B cell (primary cell): ENCODE data around the gene FRMD6. TPM values are rescaled to one million over a fixed set of nuclear protein-coding genes. Genes with fewer than 3 reads are reported as not detected.

ENCODE experiments used
- ATAC-seq: fragments of 200-7000 bp; cut with Tn5 transposase; one replicate; pipeline ENCODE4 v1.10.0; 2021; ENCODE audit warnings: low read depth, mild to moderate bottlenecking, moderate number of reproducible peaks, moderate library complexity
- CTCF ChIA-PET: fragments of 350-600 bp; sonication (Branson Sonifier 250); formaldehyde crosslinking; loops from one replicate; lab custom pipeline; 2021; ENCODE audit warnings: antibody characterized with exemption, inconsistent platforms; lab: Charles Lee
- POLR2A ChIA-PET: fragments of 350-600 bp; sonication (Branson Sonifier 250); formaldehyde crosslinking; loops from one replicate; lab custom pipeline; 2021; ENCODE audit warnings: antibody characterized with exemption; lab: Charles Lee
- DNase-seq: peaks from one replicate; pipeline ENCODE4 v3.0.0; 2013
- H2AFZ ChIP-seq: 2 replicates; pipeline ENCODE4 v1.6.1; 2012; ENCODE audit warnings: mild to moderate bottlenecking, low read depth, low read length; ENCODE audit not compliant: insufficient read depth, poor library complexity, severe bottlenecking
- H3K27ac ChIP-seq, 2 donors: 1 replicate in 1 of 2; 2 replicates in 1 of 2; pipeline ENCODE4 v1.5.1; 2012 to 2013; ENCODE audit warnings: low read length in 2 of 2, mild to moderate bottlenecking in 2 of 2, moderate library complexity in 1 of 2
- H3K27me3 ChIP-seq, 4 experiments: fragments of 200-600 bp in 1 of 4; sonication (generic) in 1 of 4; replicated peaks in 1 of 4; 1 replicate in 2 of 4; 2 replicates in 2 of 4; pipeline versions ENCODE4 v1.6.1 to v1.7.0; 2013 to 2016; ENCODE audit warnings: low read length in 3 of 4, mild to moderate bottlenecking in 2 of 4, mixed read lengths in 1 of 4, moderate library complexity in 1 of 4; ENCODE audit not compliant: insufficient read depth in 4 of 4, control insufficient read depth in 3 of 4; ENCODE audit errors: control extremely low read depth in 1 of 4
- H3K36me3 ChIP-seq, 2 experiments: replicated peaks in 1 of 2; 1 replicate in 1 of 2; 2 replicates in 1 of 2; pipeline versions ENCODE4 v1.6.1 to v1.7.1; 2013; ENCODE audit warnings: low read length in 1 of 2; ENCODE audit not compliant: insufficient read depth in 2 of 2, control insufficient read depth in 1 of 2; ENCODE audit errors: control extremely low read depth in 1 of 2, extremely low read depth in 1 of 2
- H3K4me1 ChIP-seq, 2 donors: fragments of 200-600 bp in 1 of 2; sonication (generic) in 1 of 2; 1 replicate in 1 of 2; 2 replicates in 1 of 2; pipeline versions ENCODE4 v1.5.1 to v1.6.1; 2013 to 2017; ENCODE audit warnings: low read length in 2 of 2; ENCODE audit not compliant: control insufficient read depth in 2 of 2, insufficient read depth in 2 of 2
- H3K4me2 ChIP-seq: replicated peaks from 2 replicates; pipeline ENCODE3; 2012; ENCODE audit warnings: mild to moderate bottlenecking, low read depth, low read length; ENCODE audit not compliant: poor library complexity, severe bottlenecking
- H3K4me3 ChIP-seq, 5 experiments: fragments of 200-600 bp in 1 of 5; sonication (generic) in 1 of 5; 1 replicate in 3 of 5; 2 replicates in 2 of 5; pipeline versions ENCODE4 v1.5.1 to v1.7.0; 2011 to 2016; ENCODE audit warnings: low read length in 4 of 5, mild to moderate bottlenecking in 4 of 5, low read depth in 2 of 5, control low read depth in 1 of 5, moderate library complexity in 1 of 5; ENCODE audit not compliant: insufficient read depth in 1 of 5; ENCODE audit errors: control extremely low read depth in 1 of 5, extremely low read depth in 1 of 5
- H3K79me2 ChIP-seq: fragments of 200-600 bp; sonication (generic); one replicate; pipeline ENCODE4 v1.6.0; 2016; ENCODE audit warnings: low read length; ENCODE audit not compliant: control insufficient read depth, insufficient read depth
- H3K9ac ChIP-seq: fragments of 200-600 bp; sonication (generic); 2 replicates; pipeline ENCODE4 v1.6.1; 2017; ENCODE audit warnings: mild to moderate bottlenecking, low read length, moderate library complexity
- H3K9me3 ChIP-seq, 3 donors: one replicate each; pipeline versions ENCODE4 v1.6.1 to v1.7.1; 2013; ENCODE audit warnings: low read length in 2 of 3; ENCODE audit not compliant: control insufficient read depth in 2 of 3, insufficient read depth in 1 of 3; ENCODE audit errors: control extremely low read depth in 1 of 3
- H4K20me1 ChIP-seq: 2 replicates; pipeline ENCODE4 v1.6.0; 2012; ENCODE audit warnings: mild to moderate bottlenecking, low read length; ENCODE audit not compliant: insufficient read depth, control insufficient read depth, poor library complexity, severe bottlenecking
- H3K27ac Mint-ChIP-seq: one replicate; pipeline ENCODE4 v1.8.0; 2021; ENCODE audit warnings: mixed read lengths
- H3K27me3 Mint-ChIP-seq: one replicate; pipeline ENCODE4 v1.8.0; 2021; ENCODE audit warnings: mixed read lengths
- H3K4me1 Mint-ChIP-seq: one replicate; pipeline ENCODE4 v1.8.0; 2021; ENCODE audit warnings: mixed read lengths
- H3K4me3 Mint-ChIP-seq: one replicate; pipeline ENCODE4 v1.8.0; 2021; ENCODE audit warnings: mixed read lengths
- H3K9me3 Mint-ChIP-seq: one replicate; pipeline ENCODE4 v1.8.0; 2022; ENCODE audit warnings: mixed read lengths; ENCODE audit not compliant: insufficient read depth
- CTCF ChIP-seq: fragments of 200-600 bp; IDR thresholded peaks from one replicate; pipeline ENCODE4 v1.8.0; 2022; ENCODE audit warnings: antibody characterized with exemption, mild to moderate bottlenecking
- EZH2 ChIP-seq: IDR thresholded peaks from 2 replicates; pipeline ENCODE4 v1.6.1; 2012; ENCODE audit warnings: borderline replicate concordance, low read depth, mild to moderate bottlenecking, moderate library complexity, low read length; ENCODE audit not compliant: insufficient read depth, poor library complexity, severe bottlenecking
- WGBS: methylation state at CpG from one replicate; pipeline ENCODE4 v1.1.5; 2013; ENCODE audit warnings: missing lambda C conversion rate; ENCODE audit not compliant: insufficient coverage; 5-methylcytosine and 5-hydroxymethylcytosine counted together
- intact Hi-C: fragments of 100-400 bp; cut with micrococcal nuclease; formaldehyde crosslinking; loops from one replicate; pipeline ENCODE4 v1.10.0; 2022
- polyA plus RNA-seq: library from polyadenylated mRNA; depleted of rRNA; stranded (reverse); fragments of >200 nt; gene quantifications from 2 replicates; pipeline ENCODE4 v1.2.3, GENCODE V29; 2012
- total RNA-seq, 2 donors: library from RNA; stranded (reverse); fragments of 120-200 nt in 1 of 2; gene quantifications; 1 replicate in 1 of 2; 2 replicates in 1 of 2; pipeline versions ENCODE4 v1.2.3 to v1.2.4, GENCODE V29; 2013 to 2022

The FRMD6 gene
- total and polyA plus RNA-seq, 2 donors (not counting 1 experiment from before 2014, with no cell fraction given): 0.03 to 0.30 TPM

GRCh38 chr14:51639668-51640316, 11.9 kb upstream of the FRMD6 start:
- H3K27ac Mint-ChIP-seq: no peak overlapping the region
- intact Hi-C loops: no loop called here
- no peaks in the 10 kb centered on the region for H3K79me2 ChIP-seq
- ChIA-PET POLR2A (no interaction called here), CTCF (interaction anchor here (0.9 kb wide), 1 partner anchor 12 kb away, joined by 3 read pairs; the partner anchor contains the start of gene FRMD6)
- no peak overlapping the region for H2AFZ ChIP-seq
- H3K36me3 ChIP-seq: no peaks in the 10 kb centered on the region
- no peak overlapping the region for H3K27ac ChIP-seq
- H3K4me1 ChIP-seq: no peaks in the 10 kb centered on the region
- TF ChIP-seq CTCF: no peak
- TF ChIP-seq EZH2: no peak
- H3K9ac ChIP-seq: no peak overlapping the region
- no peak for DNase-seq
- H3K27me3 Mint-ChIP-seq: peaks cover 11% of the 10 kb centered on the region
- WGBS: no CpG with 5 or more reads among the region's 5 CpGs
- no peak overlapping the region for H3K4me2 ChIP-seq
- no peaks in the 10 kb centered on the region for H4K20me1 ChIP-seq
- no peak for ATAC-seq
- no peaks in the 10 kb centered on the region for H3K4me1 Mint-ChIP-seq
- no peaks in the 10 kb centered on the region for H3K9me3 Mint-ChIP-seq
- H3K27me3 ChIP-seq: peaks cover 0 to 11% (median 0%) of the 10 kb centered on the region in 4 experiments
- no peak overlapping the region for H3K4me3 Mint-ChIP-seq
- no peak overlapping the region for H3K4me3 ChIP-seq
- H3K9me3 ChIP-seq: no peaks in the 10 kb centered on the region

- Histone ChIP-seq H3K79me2 (no peaks in the 10 kb centered on the region), H2AFZ (no peak overlapping the region), H3K27me3 (peaks cover 0 to 2% (median 0%) of the 10 kb centered on the region in 4 experiments), H3K27ac (no peak overlapping the region), H3K9me3 (no peaks in the 10 kb centered on the region), H3K9ac (no peak overlapping the region), H3K36me3 (no peaks in the 10 kb centered on the region), H4K20me1 (no peaks in the 10 kb centered on the region), H3K4me2 (no peak overlapping the region), H3K4me3 (no peak overlapping the region), H3K4me1 (no peaks in the 10 kb centered on the region)
- H3K27ac Mint-ChIP-seq: no peak overlapping the region
- peaks cover 8% of the 10 kb centered on the region for H3K27me3 Mint-ChIP-seq
- CTCF ChIA-PET: no interaction called here
- no peak overlapping the region for H3K4me3 Mint-ChIP-seq
- ATAC-seq (no peak), DNase-seq (no peak)
- POLR2A ChIA-PET: no interaction called here
- H3K4me1 Mint-ChIP-seq: no peaks in the 10 kb centered on the region
- intact Hi-C loops: no loop called here
- no peaks in the 10 kb centered on the region for H3K9me3 Mint-ChIP-seq
- TF ChIP-seq EZH2 (no peak), CTCF (no peak)
- 94% methylated on average over 3 of the region's 3 CpGs for WGBS
These were observed 8.6 kb upstream of the FRMD6 start for GRCh38 chr14:51643140-51643539.
